ENCODE data around the gene STAM2.

Gene STAM2

DNA sequence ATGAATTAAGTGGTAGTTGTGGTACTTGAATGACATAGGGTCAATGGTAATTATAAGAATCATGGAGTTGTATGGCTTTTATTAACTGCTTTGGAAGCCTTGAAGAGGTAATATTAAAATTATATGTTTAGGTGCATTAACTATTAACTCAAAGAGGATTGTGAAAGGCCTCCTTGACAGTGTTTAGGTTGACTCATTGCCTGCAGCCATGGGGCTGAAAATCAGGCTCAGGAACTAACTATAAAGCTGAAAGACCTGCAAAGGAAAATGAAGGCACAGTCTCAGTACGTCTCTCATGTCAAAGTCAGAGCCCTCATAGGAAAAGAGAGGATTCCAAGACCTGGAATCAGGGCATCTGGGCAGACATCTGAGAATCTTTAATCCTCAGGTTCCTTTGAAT lies 107.7 kb downstream of the STAM2 start:
- no peak overlapping the region for H3K4me3 ChIP-seq (ENCODE audit: low read depth, low read length)
- TF ChIP-seq CTCF (IDR thresholded peaks at IDR 0.05; ENCODE audit: low read depth, low read length), result no peak

Data from WI38 (cell line).